BE2C (cell line): ENCODE data around the gene GABPB1.
A peak's percentile ranks its signal among the peaks of the same experiment; 100 is the strongest.

Source experiments
- DNase-seq: peaks from one replicate; pipeline ENCODE4 v3.0.0-alpha.2; 2020
- H3K27me3 ChIP-seq: fragments of 250-450 bp; sonication (Bioruptor Pico); 2 replicates; pipeline ENCODE4 v1.5.1; 2020; ENCODE audit warnings: mild to moderate bottlenecking
- H3K36me3 ChIP-seq: fragments of 250-450 bp; sonication (Bioruptor Pico); 2 replicates; pipeline ENCODE4 v1.5.1; 2020; ENCODE audit warnings: mild to moderate bottlenecking
- H3K4me1 ChIP-seq: fragments of 250-450 bp; sonication (Bioruptor Pico); 2 replicates; pipeline ENCODE4 v1.5.1; 2020
- H3K4me3 ChIP-seq: 2 replicates; pipeline ENCODE4 v1.5.1; 2011; ENCODE audit warnings: low read depth, low read length
- H3K9me3 ChIP-seq: fragments of 250-450 bp; sonication (Bioruptor Pico); 2 replicates; pipeline ENCODE4 v1.5.1; 2020
- TF ChIP-seq, protein P1 (sequence below): IDR thresholded peaks from 2 replicates; pipeline ENCODE4 v1.5.1; 2012; ENCODE audit warnings: mild to moderate bottlenecking, low read depth, low read length

The GABPB1 gene

GRCh38 chr15:50265620-50266019 lies 89.4 kb downstream of the GABPB1 start, which contains the start of gene HDC:
Gene HDC, minus strand, starts transcription at chr15:50265726. Its CDS starts 103 bp downstream, at chr15:50265623.
- H3K9me3 ChIP-seq = no peaks in the 10 kb centered on the region
- TF ChIP-seq, protein P1, sequence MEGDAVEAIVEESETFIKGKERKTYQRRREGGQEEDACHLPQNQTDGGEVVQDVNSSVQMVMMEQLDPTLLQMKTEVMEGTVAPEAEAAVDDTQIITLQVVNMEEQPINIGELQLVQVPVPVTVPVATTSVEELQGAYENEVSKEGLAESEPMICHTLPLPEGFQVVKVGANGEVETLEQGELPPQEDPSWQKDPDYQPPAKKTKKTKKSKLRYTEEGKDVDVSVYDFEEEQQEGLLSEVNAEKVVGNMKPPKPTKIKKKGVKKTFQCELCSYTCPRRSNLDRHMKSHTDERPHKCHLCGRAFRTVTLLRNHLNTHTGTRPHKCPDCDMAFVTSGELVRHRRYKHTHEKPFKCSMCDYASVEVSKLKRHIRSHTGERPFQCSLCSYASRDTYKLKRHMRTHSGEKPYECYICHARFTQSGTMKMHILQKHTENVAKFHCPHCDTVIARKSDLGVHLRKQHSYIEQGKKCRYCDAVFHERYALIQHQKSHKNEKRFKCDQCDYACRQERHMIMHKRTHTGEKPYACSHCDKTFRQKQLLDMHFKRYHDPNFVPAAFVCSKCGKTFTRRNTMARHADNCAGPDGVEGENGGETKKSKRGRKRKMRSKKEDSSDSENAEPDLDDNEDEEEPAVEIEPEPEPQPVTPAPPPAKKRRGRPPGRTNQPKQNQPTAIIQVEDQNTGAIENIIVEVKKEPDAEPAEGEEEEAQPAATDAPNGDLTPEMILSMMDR = no peak
- DNase-seq = no peak
- no peaks in the 10 kb centered on the region for H3K4me1 ChIP-seq
- no peaks in the 10 kb centered on the region; the same call in 1 of the 2 replicates for H3K27me3 ChIP-seq
- no peak within 1 kb of the TSS for H3K4me3 ChIP-seq
- no peaks in the 10 kb centered on the region for H3K36me3 ChIP-seq

- no peak for DNase-seq
- TF ChIP-seq, protein P1 = no peak
- Histone ChIP-seq H3K9me3 (no peaks in the 10 kb centered on the region), H3K27me3 (no peaks in the 10 kb centered on the region; the same call in none of the 2 replicates), H3K4me1 (no peaks in the 10 kb centered on the region), H3K4me3 (no peak overlapping the region), H3K36me3 (no peaks in the 10 kb centered on the region)
These were observed 92.5 kb downstream of the GABPB1 start for GRCh38 chr15:50262533-50262932.

DNA sequence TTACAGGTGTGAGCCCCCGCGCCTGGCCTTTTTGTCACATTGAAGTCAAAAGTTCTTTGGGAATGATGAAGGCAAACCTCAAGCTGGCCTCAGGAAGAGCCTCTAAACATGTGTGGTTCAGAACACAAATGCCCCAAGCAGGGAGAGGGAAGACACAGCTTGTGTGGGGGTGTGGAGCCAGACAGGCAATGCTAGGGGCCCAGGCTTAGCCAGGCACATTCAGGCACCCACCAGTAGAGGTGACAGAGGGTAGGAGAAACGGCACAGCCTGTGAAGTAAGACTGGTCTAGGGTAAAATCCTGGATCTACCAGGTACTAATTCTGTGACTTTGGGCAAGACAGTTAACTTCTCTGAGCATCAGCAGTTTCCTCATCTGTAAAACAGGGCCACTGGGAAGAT lies 93.0 kb downstream of the GABPB1 start:
- no peak for DNase-seq
- Histone ChIP-seq H3K9me3 (no peaks in the 10 kb centered on the region), H3K36me3 (no peaks in the 10 kb centered on the region), H3K4me1 (no peaks in the 10 kb centered on the region), H3K4me3 (no peak overlapping the region), H3K27me3 (no peaks in the 10 kb centered on the region; the same call in none of the 2 replicates)
- TF ChIP-seq, protein P1 = peak; percentile 22

DNA sequence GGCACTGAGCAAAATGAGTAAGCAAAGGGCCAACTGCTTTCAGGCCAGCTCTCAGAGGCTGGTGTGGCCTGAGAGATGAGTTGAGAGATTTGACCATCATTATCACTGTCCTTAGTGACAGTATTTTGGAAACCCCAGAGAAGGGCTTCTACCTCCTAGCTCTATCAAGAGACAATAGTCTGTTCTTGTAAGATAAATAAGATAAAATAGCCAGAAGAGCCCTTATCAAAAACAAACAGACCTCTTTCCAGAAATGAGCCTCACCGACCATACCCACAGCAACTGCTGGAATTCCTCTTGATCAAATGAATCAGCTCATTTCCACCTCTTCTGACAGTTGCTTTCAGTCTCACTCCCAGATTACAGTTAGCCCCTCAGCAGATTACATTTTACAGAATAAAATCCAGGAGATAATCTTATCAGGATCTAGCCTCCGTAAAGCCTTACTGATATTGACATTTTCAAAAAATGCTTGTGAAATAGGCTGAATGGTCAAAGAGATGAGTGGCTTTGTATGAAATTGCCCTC lies 94.0 kb downstream of the GABPB1 start:
- Histone ChIP-seq H3K9me3 (no peaks in the 10 kb centered on the region), H3K27me3 (no peaks in the 10 kb centered on the region; the same call in none of the 2 replicates), H3K4me1 (no peaks in the 10 kb centered on the region), H3K36me3 (no peaks in the 10 kb centered on the region), H3K4me3 (no peak overlapping the region)
- DNase-seq = no peak
- TF ChIP-seq, protein P1 = no peak

DNA sequence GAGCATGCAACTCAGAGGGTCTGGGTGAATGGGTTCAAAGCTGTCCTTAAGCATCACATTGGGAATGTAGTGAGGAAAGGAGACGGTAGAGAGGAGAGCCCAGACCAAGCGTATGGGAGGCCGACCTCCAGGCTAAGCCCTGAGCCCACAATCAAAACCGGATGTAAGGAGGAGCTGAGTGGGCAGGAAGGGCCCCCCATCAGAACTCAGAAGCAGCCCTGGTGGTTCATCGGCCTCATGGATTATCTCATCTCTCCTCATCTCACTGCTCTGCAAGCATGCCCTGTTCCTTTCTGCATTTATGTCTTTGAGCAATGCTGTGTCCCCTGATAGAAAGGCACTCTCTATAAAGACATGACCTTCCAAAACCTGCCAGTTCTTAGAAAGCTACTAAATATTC lies 95.7 kb downstream of the GABPB1 start:
- H3K9me3 ChIP-seq = no peaks in the 10 kb centered on the region
- TF ChIP-seq, protein P1 = no peak
- no peak for DNase-seq
- H3K4me3 ChIP-seq = no peak overlapping the region
- no peaks in the 10 kb centered on the region for H3K4me1 ChIP-seq
- H3K36me3 ChIP-seq = no peaks in the 10 kb centered on the region
- H3K27me3 ChIP-seq = no peaks in the 10 kb centered on the region; the same call in 1 of the 2 replicates

GRCh38 chr15:50257924-50258323 lies 97.1 kb downstream of the GABPB1 start:
- Histone ChIP-seq H3K36me3 (no peaks in the 10 kb centered on the region), H3K27me3 (no peaks in the 10 kb centered on the region; the same call in 1 of the 2 replicates), H3K4me1 (no peaks in the 10 kb centered on the region), H3K4me3 (no peak overlapping the region), H3K9me3 (no peaks in the 10 kb centered on the region)
- TF ChIP-seq, protein P1 = no peak
- DNase-seq = no peak
